HG02938 (cell line): Measurements from ENCODE around the gene EML3.
"Not testable (repeated sequence)": the region's sequence is repeated elsewhere in the genome, so short reads cannot be mapped to it uniquely, and the experiment has no call there.

ENCODE experiments used
- ATAC-seq: cut with Tn5 transposase; IDR thresholded peaks from one replicate; pipeline ENCODE4 v1.9.1; 2021; ENCODE audit warnings: mild to moderate bottlenecking, moderate library complexity; ENCODE audit not compliant: unreplicated experiment

EML3 gene

GRCh38 chr11:62612366-62613290 is at the start of gene EML3, which contains the start of gene ROM1:
EML3 (minus strand) TSS chr11:62612775; CDS start chr11:62612457, 318 bp downstream.
ROM1 (plus strand) TSS chr11:62613257; CDS start chr11:62613282, 25 bp downstream.
- peak; percentile 62 for ATAC-seq

GRCh38 chr11:62656796-62657429 is 44.3 kb upstream of the EML3 start:
- ATAC-seq = no peak

- ATAC-seq = no peak
Measured at GRCh38 chr11:62654297-62654696, 41.7 kb upstream of the EML3 start.

- no peak for ATAC-seq
Measured at GRCh38 chr11:62652161-62653006, 39.8 kb upstream of the EML3 start.

- ATAC-seq = not testable (repeated sequence)
Measured at GRCh38 chr11:62650283-62650682, 37.7 kb upstream of the EML3 start.

GRCh38 chr11:62649486-62649885 is 36.9 kb upstream of the EML3 start:
- ATAC-seq = no peak

- no peak for ATAC-seq
Measured at GRCh38 chr11:62648967-62649364, 36.4 kb upstream of the EML3 start.

- no peak for ATAC-seq
Measured at GRCh38 chr11:62648185-62648966, 35.8 kb upstream of the EML3 start.

- no peak for ATAC-seq
Measured at GRCh38 chr11:62647609-62648005, 35.0 kb upstream of the EML3 start.

GRCh38 chr11:62646825-62647608 is 34.4 kb upstream of the EML3 start:
- no peak for ATAC-seq

GRCh38 chr11:62645946-62646824 is 33.6 kb upstream of the EML3 start, which contains the start of gene GANAB:
GANAB (minus strand) TSS chr11:62646613; CDS start chr11:62646599, 14 bp downstream.
- peak; percentile 90 for ATAC-seq

- no peak for ATAC-seq
Measured at GRCh38 chr11:62645671-62645945, 33.0 kb upstream of the EML3 start.

GRCh38 chr11:62644220-62644619 is 31.6 kb upstream of the EML3 start:
- no peak for ATAC-seq

- no peak for ATAC-seq
Measured at GRCh38 chr11:62632492-62632891, 19.9 kb upstream of the EML3 start.

- ATAC-seq = no peak
Measured at GRCh38 chr11:62627713-62628112, 15.1 kb upstream of the EML3 start.

- ATAC-seq = no peak
Measured at GRCh38 chr11:62622476-62623089, 10.0 kb upstream of the EML3 start.

- ATAC-seq = peak; percentile 88
Measured at GRCh38 chr11:62621567-62622470, 9.2 kb upstream of the EML3 start, which contains the start of gene B3GAT3. B3GAT3 (minus strand) TSS chr11:62621986; CDS start chr11:62621947, 39 bp downstream.
